GM23248 (cell line): ENCODE results near the gene GJD3.

Experiments used
- EZH2 ChIP-seq: fragments of 200-600 bp; sonication (generic); IDR thresholded peaks from 2 replicates; pipeline ENCODE4 v1.6.1; 2018; ENCODE audit warnings: antibody characterized with exemption, mild to moderate bottlenecking; ENCODE audit not compliant: insufficient read depth, poor library complexity, severe bottlenecking
- EZH2phosphoT487 ChIP-seq: fragments of 200-600 bp; sonication (generic); IDR thresholded peaks from 2 replicates; pipeline ENCODE4 v1.6.1; 2018; ENCODE audit warnings: antibody characterized with exemption, moderate library complexity, mild to moderate bottlenecking, low read depth; ENCODE audit not compliant: insufficient read depth

DNA sequence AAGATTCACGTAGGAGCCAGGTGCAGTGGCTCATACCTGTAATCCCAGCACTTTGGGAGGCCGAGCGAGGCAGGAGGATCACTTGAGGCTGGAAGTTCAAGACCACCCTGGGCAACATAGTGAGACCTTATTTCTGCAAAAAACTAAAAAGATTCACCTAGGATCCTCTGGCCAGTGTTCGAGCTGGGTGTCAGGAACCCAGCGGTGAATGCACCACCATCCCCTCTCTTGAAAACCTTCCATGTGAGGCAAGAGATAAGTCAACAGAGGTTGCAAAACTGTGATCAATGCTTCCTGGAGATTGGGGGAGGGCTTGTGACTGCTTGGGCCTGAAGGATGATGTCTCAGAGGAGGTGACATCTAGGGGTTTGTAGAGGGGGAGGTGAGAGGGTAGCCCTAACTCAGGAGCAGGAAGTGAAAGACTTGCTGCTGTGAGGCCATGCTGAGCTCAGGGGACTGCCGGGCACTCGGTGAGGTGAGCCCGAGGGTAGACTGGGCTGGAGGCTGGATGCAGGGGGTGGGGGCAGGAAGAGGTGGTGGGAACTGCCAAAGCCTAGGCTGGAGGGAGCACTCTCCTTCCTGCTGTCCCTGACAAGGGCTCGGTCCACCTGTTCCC lies 11.7 kb downstream of the GJD3 start:
- no peak for TF ChIP-seq EZH2
- TF ChIP-seq EZH2phosphoT487 = no peak
